NCI-H1092 treated with DMSO at 0.1 percent for 48 hours (cell line): Measurements from ENCODE around the gene MAP3K21.
A peak's percentile ranks its signal among the peaks of the same experiment; 100 is the strongest.

Source experiments
- DNase-seq: peaks from one replicate; lab custom pipeline; 2025; lab: John Stamatoyannopoulos, UW

The MAP3K21 gene

DNA sequence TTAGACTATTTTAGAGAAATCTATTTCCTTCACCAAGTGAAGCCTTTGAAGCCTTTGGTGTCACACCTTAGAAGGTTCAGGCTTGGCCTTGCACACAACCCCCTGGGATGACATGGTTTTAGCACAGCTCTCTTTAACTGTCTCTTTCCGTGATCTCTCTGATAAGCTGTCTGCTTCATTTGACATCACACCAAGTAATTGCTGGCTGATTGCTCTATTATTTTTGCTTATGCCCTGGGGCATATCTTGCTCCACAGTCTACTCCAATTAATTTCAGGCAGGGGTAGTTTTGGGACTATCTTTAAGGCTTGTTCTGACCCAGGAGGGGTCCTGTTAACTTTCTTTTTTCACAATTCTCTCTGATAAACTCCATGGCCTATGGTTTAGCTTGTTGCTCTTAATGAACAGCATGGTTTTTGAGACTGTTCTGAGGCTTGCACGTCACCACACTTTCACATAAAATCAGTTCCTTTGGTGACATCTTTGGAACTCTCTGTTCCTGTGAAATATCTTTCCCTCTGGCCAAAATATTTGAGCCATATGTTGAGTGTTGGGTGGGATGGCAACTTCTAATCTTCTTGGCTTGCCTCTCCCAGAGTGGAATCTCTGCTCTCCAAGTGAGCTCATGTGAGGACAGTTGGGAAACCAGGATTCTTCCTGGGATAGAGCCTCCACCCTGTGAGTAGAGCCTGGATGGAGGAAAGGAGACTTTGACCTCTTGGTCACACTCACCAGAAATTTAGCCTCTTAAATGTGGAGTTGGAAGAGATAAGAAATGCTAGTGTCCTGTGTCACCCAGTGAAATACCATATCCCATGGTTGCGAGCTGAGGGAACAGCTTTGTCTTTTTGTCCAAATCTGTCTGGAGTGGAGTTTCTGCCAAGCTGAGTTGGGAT, 63.6 kb downstream of the MAP3K21 start:
- DNase-seq = no peak

DNA sequence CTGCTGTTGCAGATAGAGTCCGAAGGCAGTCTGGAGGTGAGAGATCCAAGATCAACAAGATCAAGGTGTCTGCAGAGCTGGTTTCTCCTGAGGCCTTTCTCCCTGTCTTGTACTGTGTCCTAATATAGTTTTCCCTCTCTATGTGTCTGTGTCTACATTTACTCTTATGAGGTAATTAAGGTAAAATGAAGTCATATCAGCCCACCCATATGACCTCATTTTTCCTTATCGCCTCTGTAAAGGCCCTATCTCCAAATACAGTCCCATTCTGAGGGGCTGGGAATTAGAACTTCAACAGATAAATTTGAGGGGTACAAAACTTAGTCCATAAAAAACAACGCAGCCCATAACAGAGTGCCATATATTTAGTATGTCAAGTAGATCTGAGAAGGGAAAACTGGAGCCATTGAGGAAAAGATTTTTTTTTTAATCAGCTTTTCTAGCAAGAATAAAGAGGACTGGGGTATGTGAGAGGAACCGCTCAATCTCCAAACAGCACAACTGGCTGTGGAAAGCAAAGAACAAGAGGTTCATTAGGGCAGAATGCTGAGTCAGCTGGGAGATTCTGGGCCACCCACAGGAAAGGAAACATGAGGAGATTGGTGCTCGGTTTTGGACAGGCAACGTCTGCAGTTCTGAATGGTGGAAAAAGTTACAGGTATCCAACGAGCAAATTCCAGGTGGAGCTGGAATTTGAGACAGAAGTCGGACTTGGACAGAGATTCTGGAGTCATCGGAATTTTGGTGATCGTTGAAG, 65.7 kb downstream of the MAP3K21 start:
- no peak for DNase-seq

DNA sequence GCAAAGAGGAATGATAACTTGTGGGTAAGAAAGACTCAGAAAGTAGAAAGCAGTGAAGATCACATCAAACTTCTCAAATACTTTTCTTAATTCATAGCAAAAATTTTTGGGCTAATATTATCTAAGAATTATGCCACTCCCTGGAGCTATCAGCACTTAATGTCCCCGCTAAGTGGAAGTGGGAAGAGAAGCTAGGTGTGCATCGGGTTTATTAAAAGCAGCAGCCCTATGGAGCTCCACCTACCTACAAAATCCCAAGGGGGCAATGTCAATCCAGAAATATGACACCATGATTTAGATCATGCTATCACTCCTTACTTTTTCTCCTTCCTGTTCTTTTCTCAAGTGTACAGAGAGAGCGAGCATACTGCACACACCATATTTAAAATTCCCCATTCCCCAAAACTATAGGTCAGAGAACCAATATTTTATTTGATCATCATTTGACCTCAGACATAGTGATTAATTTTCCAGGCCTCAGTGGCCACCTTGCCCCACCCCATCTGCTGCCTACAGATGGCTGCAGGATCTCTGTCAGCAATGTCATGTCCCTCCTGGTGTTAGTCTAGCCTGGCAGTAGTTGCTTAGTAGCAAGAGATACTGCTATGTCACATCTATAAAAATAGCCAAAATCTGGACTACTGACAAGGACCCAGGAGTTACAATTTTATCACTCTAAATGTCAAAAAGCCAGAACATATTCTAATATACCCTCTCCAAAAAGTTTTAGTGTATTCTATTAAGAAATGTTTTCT, 66.6 kb downstream of the MAP3K21 start:
- DNase-seq = no peak

- DNase-seq = peak; percentile 82
Observed at GRCh38 chr1:233394860-233395717, 67.6 kb downstream of the MAP3K21 start.

DNA sequence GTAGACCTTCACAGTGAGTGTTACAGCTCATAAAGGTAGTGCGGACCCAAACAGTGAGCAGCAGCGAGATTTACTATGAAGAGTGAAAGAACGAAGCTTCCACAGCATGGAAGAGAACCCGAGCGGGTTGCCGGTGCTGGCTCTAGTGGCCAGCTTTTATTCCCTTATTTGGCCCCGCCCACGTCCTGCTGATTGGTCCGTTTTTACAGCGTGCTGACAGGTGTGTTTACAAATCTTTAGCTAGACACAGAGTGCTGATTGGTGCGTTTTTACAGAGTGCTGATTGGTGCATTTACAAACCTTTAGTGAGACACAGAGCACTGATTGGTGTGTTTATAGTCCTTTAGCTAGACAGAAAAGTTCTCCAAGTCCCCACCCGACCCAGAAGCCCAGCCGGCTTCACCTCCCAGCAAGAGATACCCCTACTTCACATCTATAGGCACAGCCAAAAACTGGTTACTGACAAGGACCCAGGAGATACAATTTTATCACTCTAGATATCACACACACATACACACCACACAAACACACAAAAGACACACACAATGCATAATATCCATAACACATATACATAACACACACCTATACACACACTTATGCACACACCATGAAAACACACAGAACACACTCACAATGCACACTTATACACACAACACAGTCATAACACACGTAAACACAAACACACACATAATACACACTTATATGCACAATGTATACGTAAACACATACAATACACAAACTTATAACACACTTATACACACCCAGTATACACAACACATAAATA, 68.5 kb downstream of the MAP3K21 start:
- DNase-seq = no peak

DNA sequence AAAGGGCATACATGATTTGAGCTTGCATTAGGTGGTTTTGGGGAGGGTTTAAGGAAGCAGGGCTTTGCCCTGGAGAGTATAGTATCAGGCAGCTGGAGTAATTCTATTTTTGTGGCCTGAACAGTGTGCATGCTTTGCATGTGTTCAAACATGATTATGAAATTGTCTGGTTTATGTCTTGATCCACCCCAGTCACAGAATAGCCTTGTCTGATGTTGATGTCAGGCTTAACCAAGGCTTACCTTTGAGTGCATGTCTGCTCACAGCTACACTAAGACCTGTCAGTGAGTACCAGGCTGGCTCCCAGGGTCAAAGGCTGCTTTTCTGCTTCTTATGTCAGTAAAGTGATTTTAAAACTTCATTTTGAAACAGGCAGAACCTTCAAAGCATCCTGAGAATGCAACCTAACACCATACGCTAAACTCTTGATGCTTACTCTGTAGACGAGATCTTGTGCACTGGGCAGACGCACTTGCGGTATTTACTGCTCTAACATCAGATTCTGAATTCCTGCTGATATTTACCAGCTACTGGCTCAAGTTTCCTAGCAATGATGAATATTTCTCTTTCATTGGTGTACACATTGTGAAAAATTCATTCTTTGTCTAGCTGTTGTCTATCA, 78.9 kb downstream of the MAP3K21 start:
- DNase-seq = no peak

DNA sequence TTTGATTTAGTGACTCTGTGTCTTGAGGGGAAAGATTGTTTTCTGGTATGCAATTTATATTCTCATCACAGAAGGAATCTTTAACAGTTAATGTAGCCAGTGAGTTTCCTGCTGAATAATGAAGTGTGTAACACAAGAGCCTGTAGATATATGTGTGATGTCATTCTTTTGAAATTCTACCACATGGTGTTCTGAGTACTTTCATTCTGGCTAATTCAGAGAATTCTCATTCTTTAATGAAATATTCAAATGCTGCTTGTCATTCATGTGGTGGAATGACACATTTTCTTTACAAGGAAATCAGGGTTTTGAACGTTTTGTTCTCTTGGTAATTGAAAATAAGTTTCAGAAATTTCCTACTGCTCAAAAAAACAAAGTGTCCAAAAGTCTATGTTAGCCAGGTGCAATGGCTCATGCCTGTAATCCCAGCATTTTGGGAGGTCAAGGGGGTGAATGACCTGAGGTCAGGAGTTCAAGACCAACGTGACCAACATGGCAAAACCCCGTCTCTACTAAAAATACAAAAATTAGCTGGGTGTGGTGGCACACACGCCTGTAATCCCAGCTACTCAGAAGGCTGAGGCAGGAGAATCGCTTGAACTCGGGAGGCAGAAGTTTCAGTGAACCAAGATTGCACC, 79.6 kb downstream of the MAP3K21 start:
- DNase-seq = no peak

DNA sequence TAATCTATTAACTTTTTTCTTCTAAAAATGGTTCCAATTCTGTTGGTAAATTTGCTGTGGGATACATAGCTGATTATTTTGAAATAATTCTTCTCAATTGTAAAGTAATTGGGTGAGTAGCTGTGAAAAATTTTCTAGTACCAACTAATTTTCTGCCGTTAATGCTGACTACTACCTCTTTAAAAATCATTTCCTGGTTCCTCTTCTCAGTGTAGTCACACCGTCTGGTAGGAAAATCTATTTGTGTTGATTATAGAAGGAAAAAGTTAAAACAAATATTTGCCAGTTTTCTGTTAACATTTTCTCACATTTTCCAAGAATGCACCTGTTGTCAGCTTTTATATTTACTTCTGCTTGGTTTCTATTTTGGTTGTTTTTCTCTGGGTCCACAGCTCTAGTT, 82.0 kb downstream of the MAP3K21 start:
- no peak for DNase-seq

DNA sequence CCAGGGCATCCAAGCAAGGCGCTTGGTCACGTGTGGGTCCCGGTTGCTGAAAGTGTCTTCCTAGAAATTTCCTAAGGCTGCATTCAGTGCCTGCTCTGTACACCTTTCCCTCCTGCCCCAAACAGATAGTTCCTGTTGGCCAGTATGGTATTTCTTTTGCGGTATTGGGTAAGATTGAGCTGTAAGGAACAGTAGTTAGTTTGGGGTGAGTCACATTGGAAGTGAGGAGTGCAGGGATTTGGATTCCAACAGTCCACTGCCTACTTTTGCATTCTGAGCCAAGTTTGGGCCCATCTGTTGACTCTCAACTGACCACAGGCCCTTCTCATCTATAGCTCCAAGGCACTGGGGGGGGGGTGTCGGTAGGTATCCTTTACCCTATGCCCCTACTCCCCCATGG, 83.4 kb downstream of the MAP3K21 start:
- no peak for DNase-seq

- no peak for DNase-seq
Observed at GRCh38 chr1:233412812-233413211, 85.3 kb downstream of the MAP3K21 start.

- DNase-seq = no peak
Observed at GRCh38 chr1:233421293-233421692, 93.8 kb downstream of the MAP3K21 start.

- DNase-seq = no peak
Observed at GRCh38 chr1:233424779-233425178, 97.3 kb downstream of the MAP3K21 start.

GRCh38 chr1:233427907-233428306, 100.4 kb downstream of the MAP3K21 start:
- DNase-seq = no peak

DNA sequence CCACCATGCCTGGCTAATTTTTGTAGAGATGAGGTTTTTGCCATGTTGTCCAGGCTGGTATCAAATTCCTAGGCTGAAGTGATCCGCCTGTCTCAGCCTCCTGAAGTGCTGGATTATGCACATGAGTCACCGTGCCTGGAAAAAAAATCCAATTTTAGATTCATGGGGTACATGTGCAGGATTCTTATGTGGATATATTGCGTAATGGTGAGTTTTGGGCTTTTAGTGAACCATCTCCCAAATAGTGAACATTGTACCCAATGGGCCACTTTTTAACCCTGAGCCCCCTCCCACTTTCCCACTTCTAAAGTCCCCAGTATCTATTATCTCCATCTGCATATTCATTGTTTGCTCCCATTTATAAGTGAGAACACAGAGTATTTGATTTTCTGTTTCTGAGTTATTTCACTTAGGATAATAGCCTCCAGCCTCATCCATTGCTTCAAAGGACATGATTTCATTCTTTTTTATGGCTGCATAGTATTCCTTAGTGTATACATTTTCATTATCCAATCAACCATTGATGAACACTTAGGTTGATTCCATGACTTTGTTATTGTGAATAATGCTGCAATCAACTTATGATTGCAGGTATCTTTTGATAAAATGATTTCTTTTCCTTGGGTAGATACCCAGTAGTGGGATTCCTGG, 104.4 kb downstream of the MAP3K21 start:
- no peak for DNase-seq

GRCh38 chr1:233432916-233433315, 105.4 kb downstream of the MAP3K21 start:
- no peak for DNase-seq

GRCh38 chr1:233433436-233434210, 106.1 kb downstream of the MAP3K21 start:
- no peak for DNase-seq
